GM18858 (cell line): Measurements from ENCODE around the gene MTA2.

Source experiments
- ATAC-seq: cut with Tn5 transposase; IDR thresholded peaks from one replicate; pipeline ENCODE4 v1.9.1; 2021; ENCODE audit not compliant: unreplicated experiment

The MTA2 gene

GRCh38 chr11:62547691-62548281 lies 53.9 kb downstream of the MTA2 start:
- no peak for ATAC-seq

- ATAC-seq: no peak
Observed at GRCh38 chr11:62546929-62547625, 54.6 kb downstream of the MTA2 start.

GRCh38 chr11:62546244-62546928 lies 55.3 kb downstream of the MTA2 start, which contains the start of gene AHNAK:
Gene AHNAK (minus strand): TSS chr11:62546806. CDS start chr11:62536098, 10,708 bp downstream.
- ATAC-seq: no peak

GRCh38 chr11:62545437-62546243 lies 56.0 kb downstream of the MTA2 start:
- no peak for ATAC-seq

GRCh38 chr11:62544581-62545436 lies 56.9 kb downstream of the MTA2 start:
- ATAC-seq: no peak

GRCh38 chr11:62543680-62544444 lies 57.8 kb downstream of the MTA2 start:
- no peak for ATAC-seq
